Inferior parietal cortex (tissue), 1 donor: Measurements from ENCODE around the gene PDCD7.
"Not testable (repeated sequence)": the region's sequence is repeated elsewhere in the genome, so short reads cannot be mapped to it uniquely, and the experiment has no call there.

Experiments
- DNase-seq: peaks from one replicate; pipeline ENCODE4 v3.0.0-alpha.2; 2016; ENCODE audit errors: extremely low spot score

Gene PDCD7

GRCh38 chr15:65074946-65075345 lies 58.7 kb downstream of the PDCD7 start:
- not testable (repeated sequence) for DNase-seq

DNA sequence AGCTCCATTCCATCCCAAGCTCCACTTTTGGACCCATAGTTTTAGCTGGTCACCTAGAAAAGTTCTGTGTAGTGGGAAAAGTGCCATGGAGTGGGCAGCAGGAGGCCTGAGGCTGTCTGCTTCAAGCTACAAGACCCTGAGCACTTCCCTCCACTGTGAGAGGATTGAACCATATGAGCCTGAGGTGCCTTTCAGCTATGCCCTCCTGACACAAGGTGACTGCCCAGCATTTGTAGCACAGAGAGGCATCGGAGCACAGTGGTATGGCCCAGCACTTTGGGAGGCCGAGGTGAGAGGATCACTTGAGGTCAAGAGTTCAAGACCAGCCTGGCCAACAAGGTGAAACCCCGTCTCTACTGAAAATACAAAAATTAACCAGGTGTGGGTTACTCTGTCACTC lies 61.0 kb downstream of the PDCD7 start:
- no peak for DNase-seq

GRCh38 chr15:65072027-65072426 lies 61.6 kb downstream of the PDCD7 start:
- no peak for DNase-seq

DNA sequence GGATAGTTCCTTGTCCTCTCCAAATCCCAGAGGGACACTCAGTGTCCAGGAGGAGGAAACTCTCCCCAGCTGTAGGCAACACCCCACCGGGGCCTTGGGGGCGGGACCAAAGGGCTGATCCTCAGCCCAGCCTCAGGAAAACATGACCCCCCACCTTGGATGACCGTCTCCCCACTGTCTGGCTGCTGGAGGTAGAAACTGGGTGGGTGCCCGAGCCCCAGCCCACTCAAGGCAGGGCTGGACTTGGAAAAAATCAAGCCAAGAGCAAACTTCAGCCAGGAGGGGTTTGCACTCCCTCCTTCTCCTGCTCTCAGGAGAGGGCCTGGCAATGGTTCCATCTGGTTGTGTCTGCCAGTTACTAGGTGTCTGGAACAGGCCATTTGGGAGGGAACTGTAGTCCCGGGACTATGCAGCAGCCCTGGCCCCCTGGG lies 62.2 kb downstream of the PDCD7 start:
- no peak for DNase-seq

GRCh38 chr15:65069779-65070546 lies 63.6 kb downstream of the PDCD7 start:
- no peak for DNase-seq

- DNase-seq = no peak
Measured at GRCh38 chr15:65069179-65069578, 64.4 kb downstream of the PDCD7 start.

DNA sequence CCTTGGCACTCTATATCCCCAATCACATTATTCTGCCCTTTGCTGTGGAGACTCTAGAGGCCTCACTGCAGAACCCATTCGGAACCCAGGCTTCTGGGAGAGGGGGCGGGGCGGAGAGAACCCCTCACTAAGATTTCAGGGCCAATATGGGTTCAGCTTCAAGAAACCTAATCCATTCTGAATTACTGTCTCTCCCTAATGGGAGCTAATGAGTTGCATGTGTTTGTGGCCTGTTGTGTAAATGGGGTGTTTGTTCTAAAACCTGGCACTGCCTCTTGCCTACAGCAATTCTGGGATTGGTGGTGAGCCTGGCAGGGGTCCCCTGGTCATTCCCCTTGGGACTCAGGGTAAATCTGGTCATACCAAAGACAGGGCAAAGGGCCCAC lies 65.2 kb downstream of the PDCD7 start:
- no peak for DNase-seq

GRCh38 chr15:65067645-65068402 lies 65.8 kb downstream of the PDCD7 start, which contains the start of gene RASL12:
Gene RASL12, minus strand, starts transcription at chr15:65067991. Its CDS starts 156 bp downstream, at chr15:65067835.
- no peak for DNase-seq
